CD4-positive, alpha-beta T cell treated with Interleukin-12 subunit alpha and Interleukin-12 subunit beta, for 1 hour (primary cell): Measurements from ENCODE around the gene SNAPC2.
A peak's percentile ranks its signal among the peaks of the same experiment; 100 is the strongest.
"Not testable (repeated sequence)": the region's sequence is repeated elsewhere in the genome, so short reads cannot be mapped to it uniquely, and the experiment has no call there.

ENCODE experiments used
- DNase-seq: peaks from one replicate; pipeline ENCODE4 v3.0.0-alpha.2; 2020

Gene SNAPC2

GRCh38 chr19:7941895-7942596, 21.9 kb downstream of the SNAPC2 start:
- no peak for DNase-seq

- DNase-seq = no peak
Measured at GRCh38 chr19:7942981-7943443, 22.9 kb downstream of the SNAPC2 start.

GRCh38 chr19:7943444-7944176, 23.5 kb downstream of the SNAPC2 start, which contains the start of gene TIMM44:
Gene TIMM44, minus strand, starts transcription at chr19:7943666. Its CDS starts 15 bp downstream, at chr19:7943651.
- DNase-seq = peak; percentile 99

GRCh38 chr19:7944177-7944761, 24.1 kb downstream of the SNAPC2 start:
- DNase-seq = peak; percentile 87

GRCh38 chr19:7947939-7948338, 27.8 kb downstream of the SNAPC2 start:
- no peak for DNase-seq

GRCh38 chr19:7953060-7953459, 32.9 kb downstream of the SNAPC2 start:
- DNase-seq = no peak

GRCh38 chr19:7953576-7953975, 33.4 kb downstream of the SNAPC2 start:
- DNase-seq = no peak

GRCh38 chr19:7955696-7956095, 35.6 kb downstream of the SNAPC2 start:
- DNase-seq = no peak

- DNase-seq = no peak
Measured at GRCh38 chr19:7959211-7959610, 39.1 kb downstream of the SNAPC2 start.

- DNase-seq = not testable (repeated sequence)
Measured at GRCh38 chr19:7961082-7961481, 40.9 kb downstream of the SNAPC2 start.

- DNase-seq = no peak
Measured at GRCh38 chr19:7961920-7962626, 41.9 kb downstream of the SNAPC2 start.

GRCh38 chr19:7962644-7963268, 42.6 kb downstream of the SNAPC2 start:
- DNase-seq = no peak

GRCh38 chr19:7963566-7963965, 43.4 kb downstream of the SNAPC2 start:
- DNase-seq = no peak

- DNase-seq = no peak
Measured at GRCh38 chr19:7965259-7965841, 45.2 kb downstream of the SNAPC2 start.

- DNase-seq = no peak
Measured at GRCh38 chr19:7965921-7966665, 46.0 kb downstream of the SNAPC2 start.

- no peak for DNase-seq
Measured at GRCh38 chr19:7968008-7968795, 48.1 kb downstream of the SNAPC2 start.

- no peak for DNase-seq
Measured at GRCh38 chr19:7968796-7969554, 48.8 kb downstream of the SNAPC2 start.

GRCh38 chr19:7969555-7969939, 49.4 kb downstream of the SNAPC2 start:
- no peak for DNase-seq

GRCh38 chr19:7970716-7971448, 50.7 kb downstream of the SNAPC2 start:
- DNase-seq = peak; percentile 26
